Gastrocnemius medialis (tissue), 4 donors: ENCODE results near the gene SKAP2. TPM values are rescaled to one million over a fixed set of nuclear protein-coding genes. Genes with fewer than 3 reads are reported as not detected.

Source experiments
- ATAC-seq, 2 donors: fragments of 150-250 bp; one replicate each; pipeline ENCODE4 v1.9.1; 2016
- DNase-seq, 2 donors: peaks; one replicate each; pipeline ENCODE4 v3.0.0-alpha.2; 2019
- H3K27ac ChIP-seq, 4 donors: fragments of 200-600 bp; sonication (generic); 1 replicate in 1 of 4; 2 replicates in 3 of 4; pipeline ENCODE4 v1.5.1; 2016 to 2018; ENCODE audit warnings: mild to moderate bottlenecking in 2 of 4, moderate library complexity in 1 of 4
- H3K27me3 ChIP-seq, 3 donors: fragments of 200-600 bp; sonication (generic) in 2 of 3; 1 replicate in 1 of 3; 2 replicates in 2 of 3; pipeline versions ENCODE4 v1.5.1 to v1.6.0; 2016 to 2019; ENCODE audit warnings: mild to moderate bottlenecking in 1 of 3, moderate library complexity in 1 of 3
- H3K36me3 ChIP-seq, 2 donors: fragments of 200-600 bp; sonication (generic) in 1 of 2; one replicate each; pipeline ENCODE4 v1.5.1; 2017 to 2018
- H3K4me1 ChIP-seq, 2 donors: fragments of 200-600 bp; sonication (generic) in 1 of 2; one replicate each; pipeline ENCODE4 v1.5.1; 2016 to 2017; ENCODE audit warnings: mild to moderate bottlenecking in 2 of 2
- H3K4me3 ChIP-seq, 4 donors: fragments of 200-600 bp; sonication (generic) in 3 of 4; 1 replicate in 1 of 4; 2 replicates in 3 of 4; pipeline ENCODE4 v1.5.1; 2016 to 2019; ENCODE audit warnings: mild to moderate bottlenecking in 2 of 4
- H3K9me3 ChIP-seq, 3 donors: fragments of 200-600 bp; sonication (generic) in 2 of 3; 1 replicate in 1 of 3; 2 replicates in 2 of 3; pipeline ENCODE4 v1.5.1; 2016 to 2019
- POLR2A ChIP-seq, 2 donors: fragments of 450-650 bp; IDR thresholded peaks; one replicate each; pipeline ENCODE4 v1.6.1; 2017; ENCODE audit warnings: antibody characterized with exemption in 2 of 2, mild to moderate bottlenecking in 2 of 2, moderate library complexity in 2 of 2
- in situ Hi-C, 4 donors: fragments of 200-750 bp; cut with MboI; loops; one replicate each; pipeline versions ENCODE4 v1.15.0 to v1.8.0; 2017; ENCODE audit warnings: low sequenced_read_pairs in 4 of 4
- intact Hi-C: fragments of 100-400 bp; cut with DNase I; formaldehyde crosslinking; loops from one replicate; pipeline ENCODE4 v1.15.1; 2023; ENCODE audit warnings: low total_unique reads
- total RNA-seq, 4 donors: library from RNA; depleted of rRNA; stranded (reverse); fragments of >200 nt; gene quantifications; one replicate each; pipeline versions ENCODE4 v1.1.0 to v1.2.3, GENCODE V29; 2016
- TF ChIP-seq, protein P1 (sequence below), 5 experiments: fragments of 450-650 bp in 3 of 5; fragments of 200-600 bp in 2 of 5; sonication (generic) in 2 of 5; IDR thresholded peaks in 4 of 5; conservative IDR thresholded peaks in 1 of 5; 1 replicate in 4 of 5; 2 replicates in 1 of 5; pipeline ENCODE4 v1.5.1; 2016 to 2019; ENCODE audit warnings: antibody characterized with exemption in 5 of 5, mild to moderate bottlenecking in 3 of 5, moderate library complexity in 3 of 5

Gene SKAP2
- total RNA-seq, 4 donors from 2014 or later, result 6.1 to 23.5 (median 17.1) TPM

- Histone ChIP-seq H3K27ac (no peak overlapping the region), H3K27me3 (no peaks in the 10 kb centered on the region), H3K36me3 (no peaks in the 10 kb centered on the region), H3K4me1 (no peaks in the 10 kb centered on the region), H3K4me3 (no peak overlapping the region), H3K9me3 (no peaks in the 10 kb centered on the region)
- intact Hi-C loops, result no loop called here
- in situ Hi-C loops, result loop anchor here in 1 of 4 donors (5.0 kb wide), 1 partner anchor 459 kb away; the partner anchor contains the start of gene HOXA5
- no peak for TF ChIP-seq POLR2A (IDR thresholded peaks at IDR 0.05)
- TF ChIP-seq, protein P1, sequence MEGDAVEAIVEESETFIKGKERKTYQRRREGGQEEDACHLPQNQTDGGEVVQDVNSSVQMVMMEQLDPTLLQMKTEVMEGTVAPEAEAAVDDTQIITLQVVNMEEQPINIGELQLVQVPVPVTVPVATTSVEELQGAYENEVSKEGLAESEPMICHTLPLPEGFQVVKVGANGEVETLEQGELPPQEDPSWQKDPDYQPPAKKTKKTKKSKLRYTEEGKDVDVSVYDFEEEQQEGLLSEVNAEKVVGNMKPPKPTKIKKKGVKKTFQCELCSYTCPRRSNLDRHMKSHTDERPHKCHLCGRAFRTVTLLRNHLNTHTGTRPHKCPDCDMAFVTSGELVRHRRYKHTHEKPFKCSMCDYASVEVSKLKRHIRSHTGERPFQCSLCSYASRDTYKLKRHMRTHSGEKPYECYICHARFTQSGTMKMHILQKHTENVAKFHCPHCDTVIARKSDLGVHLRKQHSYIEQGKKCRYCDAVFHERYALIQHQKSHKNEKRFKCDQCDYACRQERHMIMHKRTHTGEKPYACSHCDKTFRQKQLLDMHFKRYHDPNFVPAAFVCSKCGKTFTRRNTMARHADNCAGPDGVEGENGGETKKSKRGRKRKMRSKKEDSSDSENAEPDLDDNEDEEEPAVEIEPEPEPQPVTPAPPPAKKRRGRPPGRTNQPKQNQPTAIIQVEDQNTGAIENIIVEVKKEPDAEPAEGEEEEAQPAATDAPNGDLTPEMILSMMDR (IDR thresholded peaks at IDR 0.05 in 4 of 5, conservative IDR thresholded peaks at IDR 0.05 in 1 of 5), result no peak
- ATAC-seq (no peak), DNase-seq (no peak)
Measured at GRCh38 chr7:26683277-26683676, 181.1 kb downstream of the SKAP2 start.

- Histone ChIP-seq H3K27me3 (no peaks in the 10 kb centered on the region), H3K9me3 (no peaks in the 10 kb centered on the region), H3K4me3 (no peak overlapping the region), H3K4me1 (no peaks in the 10 kb centered on the region), H3K27ac (no peak overlapping the region), H3K36me3 (no peaks in the 10 kb centered on the region)
- in situ Hi-C loops (loop anchor here in 1 of 4 donors (5.0 kb wide), 1 partner anchor 460 kb away; the partner anchor contains the start of gene HOXA5), intact Hi-C loops (no loop called here)
- TF ChIP-seq, protein P1 (IDR thresholded peaks at IDR 0.05 in 4 of 5, conservative IDR thresholded peaks at IDR 0.05 in 1 of 5), result peak; percentile 18 to 87 (median 38)
- no peak for TF ChIP-seq POLR2A (IDR thresholded peaks at IDR 0.05)
- ATAC-seq, result peak in 1 of 2 donors; percentile 56
- no peak for DNase-seq
Measured at GRCh38 chr7:26681819-26682418, 182.5 kb downstream of the SKAP2 start.

DNA sequence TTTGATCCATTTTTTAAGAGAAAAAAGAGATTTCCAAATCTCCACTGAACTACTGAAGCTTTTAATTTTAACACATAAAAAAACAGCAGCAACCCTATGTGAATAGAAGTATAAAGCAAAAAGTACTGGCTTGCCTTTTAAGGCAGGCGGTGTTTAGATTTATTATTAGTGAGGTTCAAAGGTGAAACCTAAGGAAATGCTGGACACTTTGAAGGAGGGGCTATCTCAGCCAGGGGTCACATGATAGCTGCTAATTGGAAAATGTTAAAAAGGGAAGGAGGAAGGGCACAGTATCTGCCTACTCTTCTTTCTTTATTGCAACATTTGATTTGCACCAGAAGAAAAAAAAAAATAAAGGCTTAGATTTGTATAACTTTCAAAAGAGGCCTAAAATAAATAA is 183.8 kb downstream of the SKAP2 start:
- Histone ChIP-seq H3K27ac (no peak overlapping the region), H3K36me3 (no peaks in the 10 kb centered on the region), H3K9me3 (no peaks in the 10 kb centered on the region), H3K4me1 (no peaks in the 10 kb centered on the region), H3K27me3 (no peaks in the 10 kb centered on the region), H3K4me3 (no peak overlapping the region)
- in situ Hi-C loops, result loop anchor here in 1 of 4 donors (5.0 kb wide), 1 partner anchor 462 kb away; the partner anchor contains the start of gene HOXA5
- DNase-seq, result no peak
- TF ChIP-seq, protein P1 (IDR thresholded peaks at IDR 0.05 in 4 of 5, conservative IDR thresholded peaks at IDR 0.05 in 1 of 5), result no peak
- TF ChIP-seq POLR2A (IDR thresholded peaks at IDR 0.05), result no peak
- ATAC-seq, result no peak
- intact Hi-C loops, result no loop called here

- H3K27me3 ChIP-seq, result no peaks in the 10 kb centered on the region
- H3K36me3 ChIP-seq, result no peaks in the 10 kb centered on the region
- ATAC-seq (no peak), DNase-seq (no peak)
- H3K9me3 ChIP-seq, result no peaks in the 10 kb centered on the region
- H3K27ac ChIP-seq, result no peak overlapping the region
- H3K4me1 ChIP-seq, result no peaks in the 10 kb centered on the region
- TF ChIP-seq, protein P1 (IDR thresholded peaks at IDR 0.05 in 4 of 5, conservative IDR thresholded peaks at IDR 0.05 in 1 of 5), result no peak
- no peak for TF ChIP-seq POLR2A (IDR thresholded peaks at IDR 0.05)
- no peak overlapping the region for H3K4me3 ChIP-seq
- intact Hi-C loops, result no loop called here
- in situ Hi-C loops, result no loop called here
Measured at GRCh38 chr7:26675143-26675887, 189.1 kb downstream of the SKAP2 start.
